ENCODE measurements around the gene PATJ.

The PATJ gene

GRCh38 chr1:61724813-61725694 lies 17.2 kb upstream of the PATJ start, which contains the start of gene TM2D1 (continued):
- TF ChIP-seq BCL11A (tag by site-specific recombination; IDR thresholded peaks at IDR 0.05; ENCODE audit: low read depth) (no peak), ZNF114 (tag by site-specific recombination; IDR thresholded peaks at IDR 0.05) (no peak), ZNF146 (tag by site-specific recombination; IDR thresholded peaks at IDR 0.05) (no peak), PBX3 (CRISPR knock-in tag; IDR thresholded peaks at IDR 0.05) (0 out of 2 replicates have a peak, but pooled peaks have one; percentile 66), KLF17 (tag by site-specific recombination; IDR thresholded peaks at IDR 0.05) (peak; percentile 90), ZBTB21 (tag by site-specific recombination; IDR thresholded peaks at IDR 0.05) (peak; percentile 95), PRDM2 (tag by site-specific recombination; IDR thresholded peaks at IDR 0.05; ENCODE audit: borderline replicate concordance) (peak; percentile 70; the same call in 1 of the 2 replicates), ZNF585B (tag by site-specific recombination; IDR thresholded peaks at IDR 0.05) (no peak), ZNF707 (tag by site-specific recombination; IDR thresholded peaks at IDR 0.05) (no peak), ZBTB7A (tag by site-specific recombination; IDR thresholded peaks at IDR 0.05; ENCODE audit: low read depth) (0 out of 2 replicates have a peak, but pooled peaks have one; percentile 9), ZNF362 (tag by site-specific recombination; IDR thresholded peaks at IDR 0.05) (no peak), INSM2 (tag by site-specific recombination; IDR thresholded peaks at IDR 0.05) (peak; percentile 66; the same call in 1 of the 2 replicates), REPIN1 (tag by site-specific recombination; IDR thresholded peaks at IDR 0.05; ENCODE audit: low read depth) (0 out of 2 replicates have a peak, but pooled peaks have one; percentile 53), KLF7 (tag by site-specific recombination; IDR thresholded peaks at IDR 0.05; ENCODE audit: borderline replicate concordance) (peak; percentile 98), ZNF155 (tag by site-specific recombination; IDR thresholded peaks at IDR 0.05) (no peak), KLF8 (tag by site-specific recombination; IDR thresholded peaks at IDR 0.05) (peak; percentile 89), ZNF692 (tag by site-specific recombination; IDR thresholded peaks at IDR 0.05) (peak; percentile 99), ZNF280C (tag by site-specific recombination; IDR thresholded peaks at IDR 0.05) (no peak), ZNF366 (tag by site-specific recombination; conservative IDR thresholded peaks at IDR 0.05) (peak; percentile 79), ZNF416 (tag by site-specific recombination; IDR thresholded peaks at IDR 0.05) (no peak), GFI1B (tag by site-specific recombination; IDR thresholded peaks at IDR 0.05) (peak; percentile 65; the same call in 1 of the 2 replicates), ZNF138 (tag by site-specific recombination; IDR thresholded peaks at IDR 0.05; ENCODE audit: borderline replicate concordance) (no peak), ZNF335 (tag by site-specific recombination; conservative IDR thresholded peaks at IDR 0.05) (peak; percentile 96)
